SK-N-SH (cell line): ENCODE measurements around the gene MPP4. TPM values are rescaled to one million over a fixed set of nuclear protein-coding genes. Genes with fewer than 3 reads are reported as not detected.

ENCODE experiments used
- CTCF ChIA-PET: fragments of 300-600, 350-600 bp; formaldehyde crosslinking; extraction: SDS; loops from one replicate; lab custom pipeline; 2021; lab: Yijun Ruan, JAX
- POLR2A ChIA-PET: fragments of 350-600 bp; sonication (Branson Sonifier 250); formaldehyde crosslinking; extraction: SDS; loops from one replicate; lab custom pipeline; 2020; ENCODE audit warnings: antibody characterized with exemption, inconsistent platforms; lab: Yijun Ruan, JAX
- DNase-seq: peaks from one replicate; pipeline ENCODE4 v3.0.0; 2012
- H2AFZ ChIP-seq: fragments of 200-600 bp; sonication (generic); 2 replicates; pipeline ENCODE4 v1.8.1; 2016; ENCODE audit warnings: antibody characterized with exemption, mild to moderate bottlenecking, low read depth
- H3F3A ChIP-seq: fragments of 200-600 bp; sonication (generic); replicated peaks from 2 replicates; pipeline ENCODE3; 2016; ENCODE audit warnings: antibody characterized with exemption, mild to moderate bottlenecking; ENCODE audit not compliant: insufficient read depth
- H3K27ac ChIP-seq, 2 experiments: fragments of 200-500 bp in 1 of 2; fragments of 200-600 bp in 1 of 2; sonication (Bioruptor generic) in 1 of 2; sonication (generic), shearing (Covaris generic) in 1 of 2; 2 replicates each; pipeline versions ENCODE4 v1.5.1 to v1.6.1; 2014 to 2016; ENCODE audit warnings: low read depth in 2 of 2, inconsistent platforms in 1 of 2, low read length in 1 of 2, mild to moderate bottlenecking in 1 of 2, mixed read lengths in 1 of 2
- H3K27me3 ChIP-seq: fragments of 200-600 bp; sonication (generic), shearing (Covaris generic); 2 replicates; pipeline ENCODE4 v1.6.1; 2016; ENCODE audit warnings: mixed run types; ENCODE audit not compliant: insufficient read depth
- H3K36me3 ChIP-seq, 2 experiments: fragments of 200-500 bp in 1 of 2; fragments of 200-600 bp in 1 of 2; sonication (Bioruptor generic) in 1 of 2; sonication (generic) in 1 of 2; replicated peaks in 1 of 2; 2 replicates each; pipeline versions ENCODE3 to v1.5.1; 2014 to 2016; ENCODE audit warnings: low read length in 1 of 2, mild to moderate bottlenecking in 1 of 2; ENCODE audit not compliant: insufficient read depth in 2 of 2, control insufficient read depth in 1 of 2
- H3K4me1 ChIP-seq, 2 experiments: fragments of 200-500 bp in 1 of 2; fragments of 200-600 bp in 1 of 2; sonication (Bioruptor generic) in 1 of 2; sonication (generic), shearing (Covaris generic) in 1 of 2; 2 replicates each; pipeline versions ENCODE4 v1.5.1 to v1.6.1; 2014 to 2016; ENCODE audit warnings: low read depth in 1 of 2, low read length in 1 of 2, mixed run types in 1 of 2; ENCODE audit not compliant: insufficient read depth in 2 of 2, control insufficient read depth in 1 of 2
- H3K4me2 ChIP-seq: fragments of 200-600 bp; sonication (generic), shearing (Covaris generic); 2 replicates; pipeline ENCODE4 v1.6.1; 2017; ENCODE audit warnings: mixed run types
- H3K4me3 ChIP-seq, 2 experiments: fragments of 200-500 bp in 1 of 2; fragments of 200-600 bp in 1 of 2; sonication (Bioruptor generic) in 1 of 2; sonication (generic), shearing (Covaris generic) in 1 of 2; 2 replicates each; pipeline versions ENCODE4 v1.5.1 to v1.8.1; 2014 to 2016; ENCODE audit warnings: low read depth in 2 of 2, inconsistent platforms in 1 of 2, low read length in 1 of 2, mild to moderate bottlenecking in 1 of 2, mixed read lengths in 1 of 2, moderate library complexity in 1 of 2
- H3K79me2 ChIP-seq: fragments of 200-600 bp; sonication (generic); 2 replicates; pipeline ENCODE4 v1.8.1; 2017; ENCODE audit warnings: mild to moderate bottlenecking; ENCODE audit not compliant: insufficient read depth
- H3K9ac ChIP-seq: fragments of 200-600 bp; sonication (generic); 2 replicates; pipeline ENCODE4 v1.6.1; 2017; ENCODE audit warnings: mixed run types
- H3K9me2 ChIP-seq: fragments of 200-600 bp; sonication (generic); 2 replicates; pipeline ENCODE4 v1.6.1; 2017; ENCODE audit warnings: mixed run types
- H3K9me3 ChIP-seq: fragments of 200-600 bp; sonication (generic); 2 replicates; pipeline ENCODE4 v1.6.1; 2017; ENCODE audit warnings: mixed run types, mild to moderate bottlenecking, moderate library complexity
- H4K20me1 ChIP-seq: fragments of 200-600 bp; sonication (generic); 2 replicates; pipeline ENCODE4 v1.6.1; 2017; ENCODE audit warnings: mild to moderate bottlenecking, mixed run types; ENCODE audit not compliant: insufficient read depth
- CHD2 ChIP-seq: fragments of 150-350 bp; IDR thresholded peaks from 2 replicates; pipeline ENCODE4 v1.6.1; 2018; ENCODE audit warnings: low read length; ENCODE audit not compliant: partially characterized antibody
- EZH2phosphoT487 ChIP-seq: fragments of 200-600 bp; sonication (generic); IDR thresholded peaks from 2 replicates; pipeline ENCODE4 v1.6.1; 2017; ENCODE audit warnings: low read depth, mixed run types, mild to moderate bottlenecking, antibody characterized with exemption, moderate library complexity, borderline replicate concordance
- FOSL2 ChIP-seq: IDR thresholded peaks from 2 replicates; pipeline ENCODE4 v1.4.0; 2012; ENCODE audit warnings: low read depth, mild to moderate bottlenecking, moderate library complexity, borderline replicate concordance
- FOXJ3 ChIP-seq: sonication (generic); formaldehyde crosslinking; IDR thresholded peaks from 2 replicates; pipeline ENCODE4 v1.5.1; 2020; ENCODE audit warnings: mild to moderate bottlenecking, missing genetic modification reagents
- GABPA ChIP-seq: IDR thresholded peaks from 2 replicates; pipeline ENCODE4 v1.4.0; 2012; ENCODE audit warnings: low read depth, mild to moderate bottlenecking
- JUND ChIP-seq: IDR thresholded peaks from 2 replicates; pipeline ENCODE4 v1.4.0; 2012
- RFX5 ChIP-seq: IDR thresholded peaks from 2 replicates; pipeline ENCODE4 v1.6.1; 2012; ENCODE audit warnings: mild to moderate bottlenecking, improper control_type of control experiment, low read length
- TAF1 ChIP-seq: IDR thresholded peaks from 2 replicates; pipeline ENCODE4 v1.6.1; 2012; ENCODE audit warnings: low read depth, mild to moderate bottlenecking, low read length, moderate library complexity, borderline replicate concordance
- TCF12 ChIP-seq: IDR thresholded peaks from 2 replicates; pipeline ENCODE4 v1.4.0; 2012
- TEAD4 ChIP-seq: IDR thresholded peaks from 2 replicates; pipeline ENCODE4 v1.4.0; 2012; ENCODE audit warnings: mild to moderate bottlenecking, borderline replicate concordance; ENCODE audit not compliant: insufficient read depth
- WGBS: methylation state at CpG from one replicate; pipeline ENCODE4 v1.1.6; 2017; ENCODE audit warnings: low lambda C conversion rate; 5-methylcytosine and 5-hydroxymethylcytosine counted together
- polyA plus RNA-seq, 3 experiments: library from polyadenylated mRNA; depleted of rRNA; stranded (reverse); fragments of >200 nt; gene quantifications; 2 replicates each; pipeline ENCODE4 v1.2.3, GENCODE V29; 2012
- TF ChIP-seq, protein P1 (sequence below): fragments of 200-600 bp; sonication (generic); IDR thresholded peaks from 2 replicates; pipeline ENCODE4 v1.6.1; 2017; ENCODE audit warnings: antibody characterized with exemption, mild to moderate bottlenecking, moderate library complexity

The MPP4 gene
- polyA plus RNA-seq, 1 of the 3 experiments (the other 2 are of a cell fraction), result 24.4 TPM

DNA sequence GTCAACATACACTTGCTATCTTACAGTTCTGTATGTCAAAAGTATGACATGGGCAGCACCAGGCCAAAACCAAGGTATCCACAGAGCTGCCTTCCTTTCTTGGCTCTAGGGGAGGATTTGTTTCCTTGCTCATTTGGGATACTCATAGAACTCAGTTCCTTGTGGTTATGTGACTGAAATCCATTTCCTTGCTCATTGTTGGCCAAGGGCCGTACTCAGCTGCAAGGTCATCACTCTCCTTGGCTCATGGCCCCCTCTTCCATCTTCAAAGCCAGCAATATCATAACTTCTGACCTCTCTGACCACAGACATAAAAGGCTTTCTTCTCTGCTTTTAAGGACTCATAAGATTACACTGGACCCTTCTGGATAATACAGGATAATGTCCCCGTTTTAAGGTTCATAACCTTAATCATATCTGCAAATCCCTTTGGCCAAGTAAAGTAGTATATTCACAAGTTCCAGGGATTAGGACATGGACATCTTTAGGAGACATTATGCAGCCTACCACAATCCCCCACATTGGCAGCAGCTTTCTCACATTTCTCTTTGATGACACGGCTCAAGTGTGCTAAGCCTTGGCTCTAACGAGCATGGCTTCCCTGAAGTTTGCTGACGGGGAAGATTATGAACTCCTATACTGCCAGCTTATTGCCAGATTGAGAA is 76.0 kb downstream of the MPP4 start (continued):
- TF ChIP-seq RFX5, result no peak
- TF ChIP-seq FOSL2, result no peak

DNA sequence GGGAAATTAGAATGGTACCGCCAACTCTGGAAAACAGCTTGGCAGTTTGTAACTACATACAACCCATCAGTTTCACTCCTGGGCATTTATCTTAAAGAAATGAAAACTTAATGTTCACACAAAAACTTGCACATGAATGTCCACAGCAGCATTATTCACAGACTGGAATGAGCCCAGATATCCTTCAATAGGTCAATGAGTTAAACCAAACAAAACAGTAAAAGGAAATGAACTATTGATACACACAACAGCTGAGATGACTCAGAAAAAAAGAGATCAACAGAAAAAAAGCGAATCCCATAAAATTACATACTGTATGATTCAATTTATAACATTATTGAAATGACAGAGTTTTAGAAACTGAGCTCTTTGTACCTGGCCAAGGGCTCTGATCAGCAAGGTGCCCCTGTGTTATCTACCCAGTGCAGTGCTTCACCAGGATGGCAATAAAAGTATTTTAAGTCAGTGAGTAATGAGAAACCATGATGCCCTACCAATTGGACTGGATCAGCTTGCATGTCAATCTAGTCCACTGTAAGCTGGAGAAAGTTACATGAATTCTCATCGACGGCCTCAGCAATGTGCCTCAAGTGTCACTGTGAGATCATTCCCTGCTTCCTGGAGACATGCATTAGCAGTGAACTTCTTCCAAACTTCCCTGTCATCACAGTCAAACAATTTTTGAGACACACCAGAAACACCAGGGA is 77.0 kb downstream of the MPP4 start:
- no peak overlapping the region for H3K4me3 ChIP-seq
- H3K79me2 ChIP-seq, result no peaks in the 10 kb centered on the region
- H3K27ac ChIP-seq, result no peak overlapping the region
- CTCF ChIA-PET, result interaction anchor here (0.9 to 1.5 kb wide), 2 partner anchors 9 to 12 kb away, joined by 3 to 4 read pairs; no protein-coding TSS in a partner anchor
- H3K9me3 ChIP-seq, result no peaks in the 10 kb centered on the region
- H4K20me1 ChIP-seq, result no peaks in the 10 kb centered on the region
- no peak overlapping the region for H3K4me2 ChIP-seq
- no peak overlapping the region for H2AFZ ChIP-seq
- no peaks in the 10 kb centered on the region for H3K9me2 ChIP-seq
- WGBS, result 95% methylated on average over 4 of the region's 4 CpGs
- no peaks in the 10 kb centered on the region for H3K4me1 ChIP-seq
- TF ChIP-seq, protein P1, sequence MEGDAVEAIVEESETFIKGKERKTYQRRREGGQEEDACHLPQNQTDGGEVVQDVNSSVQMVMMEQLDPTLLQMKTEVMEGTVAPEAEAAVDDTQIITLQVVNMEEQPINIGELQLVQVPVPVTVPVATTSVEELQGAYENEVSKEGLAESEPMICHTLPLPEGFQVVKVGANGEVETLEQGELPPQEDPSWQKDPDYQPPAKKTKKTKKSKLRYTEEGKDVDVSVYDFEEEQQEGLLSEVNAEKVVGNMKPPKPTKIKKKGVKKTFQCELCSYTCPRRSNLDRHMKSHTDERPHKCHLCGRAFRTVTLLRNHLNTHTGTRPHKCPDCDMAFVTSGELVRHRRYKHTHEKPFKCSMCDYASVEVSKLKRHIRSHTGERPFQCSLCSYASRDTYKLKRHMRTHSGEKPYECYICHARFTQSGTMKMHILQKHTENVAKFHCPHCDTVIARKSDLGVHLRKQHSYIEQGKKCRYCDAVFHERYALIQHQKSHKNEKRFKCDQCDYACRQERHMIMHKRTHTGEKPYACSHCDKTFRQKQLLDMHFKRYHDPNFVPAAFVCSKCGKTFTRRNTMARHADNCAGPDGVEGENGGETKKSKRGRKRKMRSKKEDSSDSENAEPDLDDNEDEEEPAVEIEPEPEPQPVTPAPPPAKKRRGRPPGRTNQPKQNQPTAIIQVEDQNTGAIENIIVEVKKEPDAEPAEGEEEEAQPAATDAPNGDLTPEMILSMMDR, result no peak
- no peak for TF ChIP-seq GABPA
- POLR2A ChIA-PET, result no interaction called here
- peaks cover 32 to 43% of the 10 kb centered on the region in 2 experiments for H3K36me3 ChIP-seq
- no peaks in the 10 kb centered on the region for H3K27me3 ChIP-seq
- no peak overlapping the region for H3K9ac ChIP-seq
- peaks cover 8% of the 10 kb centered on the region for H3F3A ChIP-seq
- no peak for DNase-seq

DNA sequence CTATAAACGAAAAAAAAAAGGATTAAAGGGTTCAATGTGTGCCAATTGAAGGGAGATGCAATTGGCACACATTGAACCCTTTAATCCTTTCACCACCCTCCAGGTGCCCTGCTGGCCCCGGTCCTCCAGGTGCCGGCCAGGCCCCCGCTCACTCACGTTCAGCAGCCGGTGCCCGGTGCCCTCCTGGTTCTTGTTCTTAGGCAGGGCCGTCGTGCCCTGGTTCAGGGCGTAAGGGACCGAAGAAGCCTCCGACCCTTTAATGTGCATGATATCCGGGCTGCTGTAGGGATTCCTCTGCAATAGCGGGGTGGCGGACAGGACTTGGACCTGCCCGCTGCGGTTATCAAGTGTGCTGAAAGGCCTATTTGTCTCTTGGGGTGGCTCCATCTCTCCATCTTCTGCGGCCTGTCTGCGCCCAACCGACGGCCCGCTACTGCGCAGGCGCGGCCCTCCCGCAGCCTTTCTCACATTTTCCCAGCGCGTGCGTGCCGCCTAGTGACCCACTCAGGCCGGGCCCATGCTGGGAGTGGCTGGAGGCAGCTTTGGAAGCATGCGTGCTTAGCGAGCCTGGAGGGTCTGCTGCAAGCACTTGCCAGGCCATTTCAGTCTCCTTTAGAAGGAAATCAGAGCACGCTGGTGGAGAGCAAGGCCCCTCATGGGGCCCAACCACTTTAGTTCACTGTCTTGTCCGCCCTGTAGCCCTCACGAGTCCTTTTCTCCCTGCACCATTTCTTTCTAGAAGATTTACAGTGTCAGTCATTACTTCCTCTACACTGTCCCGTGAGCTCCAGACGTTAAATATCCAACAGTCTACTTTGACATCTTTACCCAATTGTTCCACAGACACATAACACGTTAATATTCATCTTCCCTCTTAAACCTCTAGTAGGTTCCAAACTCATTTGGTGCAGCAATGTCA is 79.4 kb downstream of the MPP4 start:
- Histone ChIP-seq H3F3A (peaks cover 3% of the 10 kb centered on the region), H3K79me2 (no peaks in the 10 kb centered on the region), H3K4me3 (no peak overlapping the region), H3K9ac (no peak overlapping the region), H4K20me1 (no peaks in the 10 kb centered on the region), H3K4me2 (no peak overlapping the region), H3K4me1 (no peaks in the 10 kb centered on the region), H3K27ac (no peak overlapping the region), H2AFZ (no peak overlapping the region), H3K9me3 (no peaks in the 10 kb centered on the region), H3K27me3 (no peaks in the 10 kb centered on the region), H3K36me3 (peaks cover 10 to 22% of the 10 kb centered on the region in 2 experiments), H3K9me2 (no peaks in the 10 kb centered on the region)
- ChIA-PET POLR2A (no interaction called here), CTCF (no interaction called here)
- DNase-seq, result peak; percentile 48
- WGBS, result 83% methylated on average over 26 of the region's 39 CpGs
- TF ChIP-seq GABPA (no peak), TAF1 (no peak), TEAD4 (no peak), TCF12 (no peak), JUND (no peak), FOXJ3 (no peak), EZH2phosphoT487 (no peak), CHD2 (no peak)
- TF ChIP-seq, protein P1, result no peak
